Astrocyte of the cerebellum (primary cell): ENCODE results near the gene NFKBIA.

Experiments
- DNase-seq: peaks from one replicate; pipeline ENCODE4 v3.0.0-alpha.2; 2011; ENCODE audit warnings: low read depth
- H3K4me3 ChIP-seq: 2 replicates; pipeline ENCODE4 v1.5.1; 2011; ENCODE audit warnings: mild to moderate bottlenecking, low read depth, low read length, moderate library complexity
- in situ Hi-C: cut with HindIII; loops from 2 replicates; pipeline ENCODE4 v1.10.0; 2017; ENCODE audit warnings: low sequenced_read_pairs
- TF ChIP-seq, protein P1 (sequence below): IDR thresholded peaks from 2 replicates; pipeline ENCODE4 v1.5.1; 2012; ENCODE audit warnings: low read length, low read depth, moderate library complexity, mild to moderate bottlenecking; ENCODE audit errors: missing control alignments

Gene NFKBIA

GRCh38 chr14:35353409-35354172 is 51.0 kb downstream of the NFKBIA start:
- DNase-seq, result no peak
- H3K4me3 ChIP-seq, result no peak overlapping the region
- in situ Hi-C loops, result no loop called here
- TF ChIP-seq, protein P1, sequence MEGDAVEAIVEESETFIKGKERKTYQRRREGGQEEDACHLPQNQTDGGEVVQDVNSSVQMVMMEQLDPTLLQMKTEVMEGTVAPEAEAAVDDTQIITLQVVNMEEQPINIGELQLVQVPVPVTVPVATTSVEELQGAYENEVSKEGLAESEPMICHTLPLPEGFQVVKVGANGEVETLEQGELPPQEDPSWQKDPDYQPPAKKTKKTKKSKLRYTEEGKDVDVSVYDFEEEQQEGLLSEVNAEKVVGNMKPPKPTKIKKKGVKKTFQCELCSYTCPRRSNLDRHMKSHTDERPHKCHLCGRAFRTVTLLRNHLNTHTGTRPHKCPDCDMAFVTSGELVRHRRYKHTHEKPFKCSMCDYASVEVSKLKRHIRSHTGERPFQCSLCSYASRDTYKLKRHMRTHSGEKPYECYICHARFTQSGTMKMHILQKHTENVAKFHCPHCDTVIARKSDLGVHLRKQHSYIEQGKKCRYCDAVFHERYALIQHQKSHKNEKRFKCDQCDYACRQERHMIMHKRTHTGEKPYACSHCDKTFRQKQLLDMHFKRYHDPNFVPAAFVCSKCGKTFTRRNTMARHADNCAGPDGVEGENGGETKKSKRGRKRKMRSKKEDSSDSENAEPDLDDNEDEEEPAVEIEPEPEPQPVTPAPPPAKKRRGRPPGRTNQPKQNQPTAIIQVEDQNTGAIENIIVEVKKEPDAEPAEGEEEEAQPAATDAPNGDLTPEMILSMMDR, result no peak

DNA sequence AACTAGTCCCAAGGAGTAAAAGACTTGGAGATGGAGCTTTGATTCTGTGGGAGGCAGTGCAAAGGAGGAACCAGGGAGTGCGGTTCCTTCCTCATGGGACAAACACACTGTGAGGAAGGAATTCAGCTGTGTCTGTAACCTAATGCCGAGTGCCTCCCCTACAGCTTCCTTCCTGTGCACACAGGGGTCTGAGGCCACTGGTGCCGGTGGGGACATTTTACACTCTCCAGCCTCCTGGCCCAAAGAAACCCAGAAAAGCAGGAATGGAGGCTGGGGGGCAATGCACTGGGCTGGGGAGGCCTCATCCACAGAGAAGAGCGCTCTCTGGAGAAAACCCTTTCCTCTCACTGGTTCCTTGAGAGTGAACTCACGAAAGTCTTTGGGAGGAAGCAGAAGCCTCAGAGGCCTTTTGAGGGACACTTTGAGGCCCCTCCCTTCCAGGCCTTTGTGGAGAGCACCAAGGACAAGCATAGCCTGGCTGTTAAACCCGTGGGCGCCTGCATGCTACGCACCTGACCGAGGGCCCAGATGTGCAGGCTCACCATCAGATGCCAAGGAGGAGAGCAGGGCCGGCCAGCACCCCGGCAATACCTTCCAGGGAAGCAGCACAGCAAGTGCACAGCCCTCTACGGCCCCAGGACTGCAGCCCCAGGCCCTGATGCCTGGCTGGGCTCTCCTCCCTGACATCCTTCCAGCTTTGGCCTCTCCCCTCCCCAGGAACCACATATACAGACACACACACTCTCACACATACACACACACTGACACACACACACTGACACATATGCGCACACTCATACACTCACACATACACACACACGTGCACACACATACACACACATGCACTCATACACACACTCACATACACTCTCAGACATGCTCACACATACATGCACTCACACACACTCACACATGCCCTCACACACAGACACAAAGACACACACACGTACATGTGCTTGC is 52.0 kb downstream of the NFKBIA start:
- no peak for DNase-seq

GRCh38 chr14:35351897-35352273 is 52.7 kb downstream of the NFKBIA start:
- DNase-seq, result no peak
- TF ChIP-seq, protein P1, result no peak
- H3K4me3 ChIP-seq, result no peak overlapping the region
- in situ Hi-C loops, result no loop called here

More for the DNA sequence above, 52.0 kb downstream of the NFKBIA start:
- TF ChIP-seq, protein P1, result no peak
- H3K4me3 ChIP-seq, result no peak overlapping the region
- in situ Hi-C loops, result no loop called here
